ENCODE results near the gene SLC24A3.

Gene SLC24A3

DNA sequence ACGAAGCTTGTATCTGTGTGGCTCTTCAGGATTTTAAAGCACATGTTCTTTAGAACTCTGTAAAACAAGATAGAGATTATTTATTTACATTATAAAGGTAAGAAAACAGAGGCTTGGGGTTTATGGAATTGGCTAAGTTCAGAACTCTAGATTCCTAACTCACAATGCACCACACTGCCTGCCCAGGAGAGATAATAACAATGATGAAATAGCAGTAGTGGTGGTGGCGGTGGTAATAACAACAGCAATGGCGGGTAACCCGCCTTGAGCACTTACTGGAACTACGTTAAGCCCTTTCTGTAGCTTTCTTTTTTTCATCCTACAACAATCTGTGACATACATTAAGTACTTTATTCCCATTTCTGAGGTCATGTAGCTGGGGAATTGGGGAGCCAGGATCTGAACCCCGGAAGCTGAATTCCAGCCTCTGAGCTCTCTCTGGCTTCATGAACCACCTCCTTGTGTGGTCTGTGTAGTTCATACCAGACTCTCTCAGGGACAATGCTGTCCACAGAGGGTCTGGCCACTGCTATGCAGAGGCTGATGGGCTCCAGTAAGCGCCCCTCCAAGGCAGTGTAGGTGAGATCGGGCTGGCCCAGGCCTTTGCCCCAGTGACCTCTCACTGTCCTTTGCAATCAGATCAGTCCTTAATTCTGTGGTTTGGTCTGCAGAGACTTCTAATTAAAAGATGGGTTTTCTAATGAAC lies 260.9 kb downstream of the SLC24A3 start:
- DNase-seq = no peak

DNA sequence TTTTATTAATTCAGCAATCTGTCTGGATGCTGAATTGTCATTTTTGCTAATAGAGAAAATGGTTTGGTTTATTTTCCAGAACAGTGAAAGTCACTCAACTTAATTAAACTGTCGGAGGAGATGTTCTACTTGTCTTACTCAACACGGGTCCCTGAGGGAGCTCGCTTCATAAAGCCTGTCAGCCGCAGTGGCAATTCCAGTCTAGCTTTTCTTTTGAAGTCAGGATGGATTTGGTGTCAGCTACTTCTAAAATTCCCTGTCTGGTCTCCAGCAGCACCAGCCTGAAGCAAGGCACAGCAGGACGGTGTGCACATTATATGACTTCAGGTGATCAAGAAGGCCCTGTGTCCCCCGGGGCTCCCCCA lies 261.5 kb downstream of the SLC24A3 start:
- DNase-seq = peak; percentile 66

DNA sequence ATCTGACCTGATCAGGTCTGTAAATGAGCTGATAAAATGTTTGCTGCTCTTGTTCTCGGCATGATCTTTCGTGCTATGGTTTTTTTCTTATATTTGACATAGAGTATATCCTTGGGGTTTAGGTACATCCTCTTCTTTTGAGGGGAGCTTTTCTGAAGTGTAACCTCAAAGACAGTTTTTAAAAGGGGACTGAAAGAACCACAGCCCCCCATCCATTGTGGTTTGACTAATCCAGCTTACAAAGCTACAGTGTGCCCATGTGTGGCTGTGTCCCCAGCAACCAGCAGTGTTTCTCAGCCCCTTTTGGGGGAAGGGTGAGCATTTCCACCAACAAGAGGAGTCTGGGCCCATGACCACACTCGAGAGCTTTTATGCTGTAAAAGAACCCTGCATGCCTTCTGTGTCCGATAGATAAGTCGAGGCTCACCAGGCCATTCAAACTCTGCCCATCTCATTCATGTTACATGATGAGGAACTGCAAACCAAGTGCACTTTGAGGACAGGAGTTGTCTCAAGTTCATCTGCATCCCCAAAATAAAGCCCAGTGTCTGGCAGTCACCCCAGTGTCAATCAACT lies 266.0 kb downstream of the SLC24A3 start:
- no peak for DNase-seq

DNA sequence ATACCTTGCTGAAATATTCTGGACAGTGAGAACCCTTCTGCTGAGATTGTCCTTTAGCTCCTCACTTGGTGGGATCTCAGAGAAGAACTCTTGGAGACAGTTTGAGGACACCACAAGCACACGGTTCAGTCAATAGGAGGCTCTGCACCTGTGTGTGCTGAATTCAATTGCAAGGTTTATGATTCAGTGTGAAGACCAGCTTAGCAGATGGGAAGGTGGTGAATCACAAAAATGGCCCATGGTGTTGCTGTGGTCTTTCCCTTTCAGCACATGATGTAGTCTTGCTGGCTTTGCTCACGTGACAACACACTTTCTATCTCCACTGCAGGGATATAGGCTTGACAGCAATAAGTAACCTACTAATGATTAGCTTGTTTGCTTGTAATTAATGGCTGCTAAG lies 270.3 kb downstream of the SLC24A3 start:
- DNase-seq = no peak

DNA sequence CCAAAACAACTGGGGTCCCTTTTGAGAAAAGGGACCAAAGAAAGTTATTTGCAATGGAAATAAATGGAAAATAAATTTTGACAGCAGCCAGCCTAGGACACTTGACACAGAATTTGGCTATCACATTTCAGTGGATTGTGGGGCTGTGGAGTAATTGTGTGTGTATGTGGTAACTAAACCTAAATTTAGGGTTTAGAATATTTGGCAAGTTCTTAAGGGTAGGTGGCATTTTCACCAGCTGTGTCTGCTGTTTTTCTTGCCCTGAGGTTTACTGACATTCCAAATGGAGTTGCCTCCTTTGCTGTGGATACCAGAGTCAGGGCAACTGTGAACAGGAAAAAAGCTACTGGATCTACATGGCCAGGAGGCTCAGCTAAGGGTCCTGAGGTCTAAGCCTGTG lies 270.9 kb downstream of the SLC24A3 start:
- no peak for DNase-seq

DNA sequence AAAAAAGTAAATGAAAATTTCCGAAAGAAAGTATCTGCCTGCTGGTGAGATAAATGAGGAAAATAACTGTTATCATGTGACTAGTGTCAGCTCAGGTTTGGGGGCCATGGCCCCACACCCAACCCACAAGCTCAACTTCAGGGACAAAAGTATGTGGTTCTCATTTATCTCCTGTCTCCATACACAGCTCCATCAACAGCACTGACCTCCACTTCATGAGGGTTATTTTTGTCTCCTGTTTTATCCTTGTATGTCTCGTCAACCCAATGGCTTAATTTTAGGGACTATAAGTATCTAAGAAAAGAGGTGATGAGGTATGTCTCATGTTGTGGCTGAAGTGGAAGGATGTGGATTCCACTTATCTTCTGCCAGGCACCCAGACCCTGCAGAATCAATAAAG lies 274.0 kb downstream of the SLC24A3 start:
- DNase-seq = no peak

DNA sequence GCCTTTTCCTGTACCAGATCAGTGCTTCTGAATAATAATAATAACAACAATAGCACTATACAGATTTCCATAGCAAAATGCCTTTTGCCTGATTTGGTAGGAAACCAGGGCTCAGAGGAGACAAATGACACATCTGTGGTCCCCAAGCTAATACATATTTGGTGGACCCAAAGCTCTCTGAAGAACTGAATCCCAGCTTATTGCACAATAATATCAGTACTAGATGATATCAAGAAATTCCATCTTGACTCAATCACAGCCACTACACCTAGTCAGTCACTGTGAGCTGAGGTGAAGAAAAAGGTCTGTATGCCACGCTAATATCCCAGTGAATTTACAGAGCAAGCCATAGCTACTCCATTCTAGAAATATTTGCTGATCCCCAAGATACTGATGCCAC lies 275.0 kb downstream of the SLC24A3 start:
- DNase-seq = no peak

DNA sequence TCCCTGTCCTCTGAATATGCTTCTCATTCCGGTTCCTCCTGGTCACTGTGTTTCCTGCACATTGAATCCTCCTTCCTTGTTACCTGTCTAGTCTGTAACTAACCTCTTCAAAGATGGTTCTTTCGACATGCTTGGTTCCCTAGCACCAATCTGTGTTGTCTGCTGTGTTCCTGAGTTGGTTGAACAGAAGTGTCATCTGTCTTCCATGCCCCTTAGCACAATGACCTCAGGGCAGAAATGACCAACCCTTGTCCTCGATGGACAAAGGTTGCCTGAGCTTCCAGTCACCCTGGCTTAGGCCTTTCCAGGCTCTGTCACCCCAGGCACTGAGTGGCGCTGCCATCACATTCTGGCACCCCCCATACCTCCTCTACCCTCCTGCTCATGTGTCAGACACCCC lies 278.8 kb downstream of the SLC24A3 start:
- DNase-seq = no peak

DNA sequence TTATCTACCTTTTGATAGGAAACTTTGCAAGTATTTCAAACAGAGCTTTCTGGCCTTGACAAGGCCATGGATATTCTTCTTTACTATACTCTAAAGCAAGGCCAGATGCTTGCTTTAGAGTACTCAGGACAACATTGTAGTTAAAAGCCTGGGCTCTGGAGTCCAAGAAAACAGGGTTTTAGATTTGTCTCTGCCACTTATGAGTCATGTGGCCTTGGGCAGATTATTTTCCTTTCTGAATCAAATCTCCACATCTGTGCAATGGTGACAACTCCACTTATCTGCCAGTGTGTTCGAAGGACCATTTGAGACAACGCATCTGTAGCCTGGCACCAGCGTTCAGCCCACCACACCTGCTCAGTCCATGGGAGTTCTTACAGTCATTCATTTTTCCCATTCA lies 279.7 kb downstream of the SLC24A3 start:
- DNase-seq = no peak

DNA sequence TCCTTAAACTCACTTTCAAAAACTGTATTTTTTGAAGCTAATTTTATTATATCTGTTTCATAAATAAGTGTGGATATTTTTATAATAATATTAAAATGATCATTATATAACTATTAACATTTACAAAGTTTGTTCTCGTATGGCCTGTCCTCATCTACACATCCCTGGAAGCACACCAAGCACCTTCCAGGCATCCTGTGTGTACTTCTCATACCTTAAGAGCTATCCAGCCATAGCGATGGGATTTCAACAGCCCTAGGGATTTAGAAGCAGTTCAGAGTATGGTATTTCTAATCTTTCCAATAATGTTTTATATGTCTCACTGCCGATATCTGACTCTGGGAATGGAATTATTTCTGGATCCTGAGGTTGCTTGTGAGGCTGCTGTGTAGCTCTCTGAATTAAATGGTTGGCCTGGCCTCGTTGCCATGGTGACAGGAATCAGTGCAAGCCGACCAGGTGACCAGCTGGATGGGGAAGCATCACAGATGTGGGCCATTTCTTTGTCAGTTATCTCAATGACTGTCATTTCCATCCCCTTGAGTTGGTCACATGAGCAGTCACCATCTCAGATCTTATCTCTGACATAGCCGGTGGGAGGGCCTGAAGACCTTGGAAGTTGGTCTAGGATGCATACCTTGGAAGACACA lies 280.4 kb downstream of the SLC24A3 start:
- peak; percentile 85 for DNase-seq

DNA sequence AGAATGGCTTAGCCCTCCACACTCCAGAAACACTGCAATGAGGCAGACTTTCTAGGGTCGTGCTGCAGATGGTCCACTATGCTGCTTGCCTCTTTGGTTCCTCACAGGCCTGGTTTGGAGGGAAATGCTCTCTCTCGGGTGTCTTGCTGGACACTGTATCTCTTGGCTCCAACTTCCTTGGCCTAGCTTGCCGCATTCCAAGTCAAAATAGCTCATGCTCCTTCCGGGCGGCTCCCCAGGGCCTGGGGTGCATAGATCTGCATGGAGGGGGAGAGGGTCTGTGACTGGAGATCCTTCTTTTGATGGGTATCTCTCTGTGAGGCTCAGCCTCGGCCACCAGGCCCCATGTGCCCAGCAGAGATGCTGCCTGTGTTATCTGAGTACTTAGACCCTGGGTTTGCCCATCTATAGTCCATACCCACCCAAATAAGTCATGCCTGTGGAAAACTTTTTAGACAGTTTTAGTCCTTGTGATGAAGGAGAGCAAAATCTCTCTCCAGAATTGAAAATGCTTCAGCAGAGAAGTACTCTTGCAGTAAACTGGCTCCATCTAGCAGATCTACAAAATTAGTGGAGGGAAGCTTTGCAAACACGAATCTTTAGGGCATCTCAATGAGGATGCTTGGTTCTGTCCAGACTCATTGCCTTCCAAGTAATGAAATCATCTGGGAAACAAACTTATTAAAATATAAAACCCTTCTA lies 281.5 kb downstream of the SLC24A3 start:
- no peak for DNase-seq

DNA sequence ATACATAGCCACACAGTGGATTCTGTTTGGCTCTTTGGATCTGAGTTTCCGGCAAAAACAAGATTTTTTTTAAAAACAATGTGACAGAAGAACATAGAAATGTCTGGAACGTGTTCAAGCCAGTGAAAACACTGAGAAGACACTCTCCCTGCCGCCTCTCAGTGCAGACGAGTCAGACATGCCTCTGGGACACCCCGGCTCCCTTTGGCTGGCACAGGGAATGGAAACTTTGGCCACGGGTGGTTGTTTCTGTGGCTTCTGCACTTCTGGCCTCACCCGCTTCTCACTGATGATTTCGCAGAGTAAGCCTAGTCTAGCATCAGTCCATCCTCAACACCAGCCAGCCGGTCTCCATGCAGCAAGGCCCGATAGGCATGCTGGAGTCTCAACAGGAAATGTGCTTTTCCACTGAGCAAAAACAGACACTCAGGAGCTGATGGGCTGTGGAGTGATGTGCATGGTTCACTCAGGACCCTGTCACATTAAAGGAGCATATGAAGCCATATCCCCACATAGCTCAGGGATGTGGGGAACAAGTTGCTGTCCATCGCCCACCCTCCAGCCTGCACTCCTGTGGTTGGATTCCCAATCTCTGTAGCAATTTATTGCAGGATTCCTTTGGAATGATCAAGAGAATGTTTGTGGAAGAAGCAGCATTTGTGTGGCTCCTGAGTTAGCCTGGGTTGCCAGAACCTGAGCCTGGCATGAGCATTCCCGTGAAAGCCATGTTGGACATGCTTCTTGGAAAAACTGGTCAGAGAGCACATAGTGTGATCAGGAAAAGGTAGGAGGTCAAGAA lies 283.7 kb downstream of the SLC24A3 start:
- DNase-seq = no peak

DNA sequence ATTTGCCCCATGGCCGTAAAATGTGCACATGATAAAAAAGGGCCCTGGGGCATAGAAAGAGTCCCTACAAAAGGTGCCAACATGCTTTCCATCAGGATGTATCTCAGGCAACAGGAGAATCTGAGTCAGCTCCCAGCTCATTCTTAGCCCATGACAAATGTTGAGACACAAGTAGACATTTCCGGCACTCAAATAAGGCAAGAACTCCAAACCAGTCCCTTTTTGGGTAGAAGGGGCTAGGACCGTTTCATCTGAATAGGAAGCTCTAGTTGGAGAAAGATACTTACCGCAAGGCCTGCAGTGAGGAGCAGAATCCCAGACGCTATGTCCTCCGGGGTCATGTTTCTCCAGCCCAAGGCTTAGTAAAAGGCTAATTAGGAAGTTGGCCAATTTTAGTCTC lies 284.6 kb downstream of the SLC24A3 start:
- no peak for DNase-seq

DNA sequence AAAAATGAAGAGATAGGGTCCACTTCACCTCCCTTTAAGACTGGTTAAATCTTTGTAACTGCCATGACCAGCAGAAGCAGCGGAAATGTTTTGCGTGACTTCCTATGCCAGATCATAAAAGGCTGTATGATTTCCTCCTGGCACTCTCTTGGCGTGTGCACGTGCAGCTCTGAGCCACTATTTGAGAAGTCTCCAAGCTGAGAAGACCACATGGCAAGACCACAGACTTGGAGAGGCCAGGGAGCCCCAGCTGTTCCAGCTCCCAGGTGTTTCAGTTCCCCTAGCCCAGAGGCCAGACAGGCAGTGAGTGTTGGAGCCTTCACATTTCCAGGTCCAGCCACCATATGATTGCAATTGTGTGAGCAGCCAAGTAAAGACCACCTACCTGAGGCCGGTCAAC lies 286.3 kb downstream of the SLC24A3 start:
- no peak for DNase-seq

DNA sequence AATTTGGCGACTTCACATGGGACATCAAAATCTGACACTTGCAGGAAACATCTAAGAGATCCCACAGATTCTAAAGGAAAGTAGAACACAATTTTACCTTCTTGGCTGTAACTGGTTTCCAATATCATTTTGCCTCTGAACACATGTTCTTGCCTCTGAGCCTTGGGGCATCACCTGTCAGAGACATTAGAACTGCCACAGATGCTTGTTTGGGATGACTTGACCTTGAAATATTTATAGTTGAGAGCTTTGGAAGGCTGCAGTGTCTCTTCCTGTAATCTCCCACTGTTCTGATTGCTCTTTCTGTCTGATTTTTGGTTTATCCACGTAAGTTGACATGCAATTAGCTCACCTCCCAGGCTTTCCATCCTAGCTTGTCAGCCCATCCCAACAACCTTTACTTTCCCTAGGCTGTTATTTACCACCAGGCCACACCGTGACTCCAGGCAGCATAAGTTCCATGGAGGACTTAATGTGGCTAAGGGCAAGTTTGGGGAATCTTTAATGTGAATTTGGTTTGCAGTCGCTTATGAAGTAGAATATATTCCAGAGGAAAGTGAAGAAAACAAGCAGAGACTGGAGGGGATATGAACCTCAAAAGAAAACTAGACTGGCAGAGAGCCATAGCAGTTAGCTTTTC lies 289.2 kb downstream of the SLC24A3 start:
- DNase-seq = no peak

DNA sequence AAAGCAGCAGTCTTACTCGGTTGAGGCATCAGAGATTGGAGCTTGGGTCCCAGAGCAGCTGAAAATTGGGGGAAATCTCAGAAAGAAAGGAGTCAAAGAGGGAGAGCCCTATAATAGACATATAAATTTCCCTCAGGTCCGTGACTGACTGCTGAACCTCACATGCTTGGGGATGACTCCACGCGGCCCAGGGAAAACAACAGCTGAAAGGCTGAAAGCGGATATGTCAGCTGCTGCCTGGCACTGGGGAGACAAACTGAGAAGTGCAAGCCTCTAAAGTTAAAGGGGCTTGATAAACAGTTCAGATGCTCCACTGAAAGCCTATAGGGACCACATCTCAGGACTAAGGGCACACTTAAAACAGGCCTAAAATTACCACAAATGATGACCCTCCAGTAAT lies 289.7 kb downstream of the SLC24A3 start:
- DNase-seq = peak; percentile 43

DNA sequence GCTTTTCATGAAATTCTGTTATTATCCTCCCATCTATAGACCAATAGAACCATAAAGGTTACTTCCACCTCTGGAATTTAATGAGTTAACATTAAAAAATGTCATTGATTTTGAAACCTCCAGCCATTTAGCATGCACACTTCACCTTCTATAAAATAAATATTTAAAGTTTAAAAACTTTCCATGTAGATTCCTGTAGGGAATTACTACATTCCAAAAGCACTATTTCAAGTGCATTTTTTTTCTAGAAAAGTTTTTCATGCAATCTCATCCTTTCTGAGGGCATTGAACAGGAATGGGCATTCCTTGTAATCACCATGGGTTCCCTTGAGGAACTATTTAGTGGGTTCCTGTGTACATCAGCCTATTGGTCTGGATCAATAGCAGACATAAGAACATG lies 291.8 kb downstream of the SLC24A3 start:
- no peak for DNase-seq

DNA sequence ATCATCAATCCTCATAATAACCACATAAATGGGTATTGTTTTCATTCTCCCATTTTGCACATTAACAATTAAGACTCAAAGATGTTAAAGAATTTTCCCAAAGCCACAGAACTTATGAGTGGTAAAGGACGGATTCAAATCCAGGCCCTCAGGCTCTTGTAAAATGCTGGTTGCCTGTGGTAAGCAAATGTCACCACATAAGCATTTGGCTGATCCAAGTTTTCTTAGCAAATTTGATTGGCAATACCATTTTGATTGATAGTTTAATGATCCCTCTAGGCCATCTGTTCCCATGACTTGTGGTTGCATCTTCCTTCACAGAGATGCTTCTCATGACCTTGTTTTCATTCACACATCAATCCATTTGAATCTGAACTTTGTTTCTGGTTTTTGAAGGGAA lies 293.6 kb downstream of the SLC24A3 start:
- no peak for DNase-seq

DNA sequence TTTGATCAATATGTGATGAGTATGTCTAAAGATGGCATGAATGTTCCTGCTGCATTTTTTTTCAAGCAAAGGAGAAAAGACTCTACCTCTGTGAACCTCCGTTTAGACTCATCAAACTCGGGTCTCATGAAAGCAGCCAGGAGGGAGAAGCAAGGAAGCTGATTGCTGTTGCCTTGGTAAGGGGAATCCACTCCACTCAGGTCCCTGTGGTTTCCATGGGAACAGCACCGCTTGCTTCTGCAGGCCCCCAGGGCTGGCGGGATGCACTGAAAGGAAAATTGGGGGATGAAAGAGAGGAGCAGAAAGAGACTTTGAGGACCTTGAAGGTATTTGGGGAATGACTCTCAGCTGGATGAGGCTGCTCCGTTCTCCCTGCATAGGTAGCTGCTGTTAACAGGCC lies 296.0 kb downstream of the SLC24A3 start:
- DNase-seq = peak; percentile 42

DNA sequence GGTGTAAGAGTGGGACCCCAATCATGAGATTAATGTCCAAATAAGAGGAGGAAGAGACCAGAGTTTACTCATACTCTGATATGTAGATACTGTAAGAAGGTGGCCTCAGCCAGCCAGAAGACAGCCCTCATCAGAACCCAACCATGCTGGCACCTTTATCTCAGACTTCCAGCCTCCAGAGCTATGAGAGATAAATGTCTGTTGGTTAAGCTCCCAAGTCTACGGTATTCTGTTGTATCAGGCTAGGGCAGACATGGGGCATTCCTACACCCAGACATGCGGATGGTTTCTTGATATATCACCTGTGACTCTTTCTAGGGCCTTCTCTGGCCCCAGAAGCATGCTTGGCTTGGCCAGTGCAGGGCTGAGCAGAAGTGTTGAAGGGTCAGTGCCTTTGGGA lies 298.2 kb downstream of the SLC24A3 start:
- no peak for DNase-seq

DNA sequence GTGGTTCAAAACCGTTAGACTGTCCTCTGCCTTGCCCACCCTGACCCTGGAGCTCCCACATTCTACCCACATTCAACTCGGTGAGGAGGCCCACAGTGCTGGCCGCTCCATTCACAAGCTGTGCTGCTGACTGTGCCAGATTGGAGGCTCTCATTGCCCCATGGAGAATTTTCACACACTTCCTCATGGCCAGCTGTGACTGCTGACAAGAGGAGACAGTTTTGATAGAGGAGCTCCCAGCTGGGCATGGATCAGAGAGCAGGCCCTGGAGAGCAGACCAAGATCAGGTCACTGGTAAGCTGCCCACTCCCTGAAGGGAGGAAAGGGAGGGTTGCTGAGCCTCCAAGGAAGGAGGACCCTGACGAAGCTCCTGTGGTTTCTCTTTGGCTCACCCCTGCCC lies 299.5 kb downstream of the SLC24A3 start:
- no peak for DNase-seq

DNA sequence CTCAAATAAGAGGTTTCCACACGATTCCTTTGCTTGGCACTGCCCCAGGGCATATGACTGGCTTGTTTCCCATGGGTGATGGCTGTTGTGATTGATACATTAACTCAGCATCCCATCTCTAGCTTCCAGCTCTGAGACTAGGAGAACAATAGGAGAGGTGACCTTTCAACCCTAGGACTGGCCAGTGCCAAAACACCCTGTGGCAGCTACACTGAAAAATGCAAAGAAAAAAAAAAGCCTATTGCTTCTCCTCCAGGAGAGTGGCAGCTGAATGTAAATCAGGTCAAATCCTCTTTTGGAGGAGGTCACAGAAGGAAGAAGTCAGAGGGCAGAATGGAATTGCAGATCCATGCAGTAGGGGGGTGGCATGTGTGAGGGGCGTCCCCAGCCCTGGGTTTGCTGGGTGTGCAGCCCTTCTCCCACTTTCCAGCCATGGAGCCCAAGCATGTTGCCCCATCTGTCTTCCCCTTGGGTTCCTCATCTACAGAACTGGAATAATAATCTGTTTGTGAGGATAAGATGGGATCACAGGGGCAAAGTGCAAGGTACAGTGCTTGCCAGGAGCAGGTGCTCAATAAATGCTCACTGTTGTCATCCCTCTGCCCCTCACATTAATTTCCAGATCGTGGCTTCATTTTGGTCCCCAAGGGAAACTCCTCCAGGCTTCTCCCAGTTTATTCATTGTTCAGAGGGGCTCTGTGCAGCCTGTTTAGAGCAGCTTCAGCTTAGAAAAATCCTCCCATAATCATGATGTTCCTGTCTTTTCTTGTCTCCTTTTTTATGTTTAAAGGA lies 300.6 kb downstream of the SLC24A3 start:
- peak; percentile 26 for DNase-seq

Data from eye (tissue), 1 donor.